SK-N-SH (cell line): ENCODE data around the gene CTCFL. TPM values are rescaled to one million over a fixed set of nuclear protein-coding genes. Genes with fewer than 3 reads are reported as not detected.

Source experiments
- CTCF ChIA-PET: fragments of 300-600, 350-600 bp; formaldehyde crosslinking; extraction: SDS; loops from one replicate; lab custom pipeline; 2021; lab: Yijun Ruan, JAX
- POLR2A ChIA-PET: fragments of 350-600 bp; sonication (Branson Sonifier 250); formaldehyde crosslinking; extraction: SDS; loops from one replicate; lab custom pipeline; 2020; ENCODE audit warnings: antibody characterized with exemption, inconsistent platforms; lab: Yijun Ruan, JAX
- DNase-seq: peaks from one replicate; pipeline ENCODE4 v3.0.0; 2012
- H2AFZ ChIP-seq: fragments of 200-600 bp; sonication (generic); 2 replicates; pipeline ENCODE4 v1.8.1; 2016; ENCODE audit warnings: antibody characterized with exemption, mild to moderate bottlenecking, low read depth
- H3F3A ChIP-seq: fragments of 200-600 bp; sonication (generic); replicated peaks from 2 replicates; pipeline ENCODE3; 2016; ENCODE audit warnings: antibody characterized with exemption, mild to moderate bottlenecking; ENCODE audit not compliant: insufficient read depth
- H3K27ac ChIP-seq, 2 experiments: fragments of 200-500 bp in 1 of 2; fragments of 200-600 bp in 1 of 2; sonication (Bioruptor generic) in 1 of 2; sonication (generic), shearing (Covaris generic) in 1 of 2; 2 replicates each; pipeline versions ENCODE4 v1.5.1 to v1.6.1; 2014 to 2016; ENCODE audit warnings: low read depth in 2 of 2, inconsistent platforms in 1 of 2, low read length in 1 of 2, mild to moderate bottlenecking in 1 of 2, mixed read lengths in 1 of 2
- H3K27me3 ChIP-seq: fragments of 200-600 bp; sonication (generic), shearing (Covaris generic); 2 replicates; pipeline ENCODE4 v1.6.1; 2016; ENCODE audit warnings: mixed run types; ENCODE audit not compliant: insufficient read depth
- H3K36me3 ChIP-seq, 2 experiments: fragments of 200-500 bp in 1 of 2; fragments of 200-600 bp in 1 of 2; sonication (Bioruptor generic) in 1 of 2; sonication (generic) in 1 of 2; replicated peaks in 1 of 2; 2 replicates each; pipeline versions ENCODE3 to v1.5.1; 2014 to 2016; ENCODE audit warnings: low read length in 1 of 2, mild to moderate bottlenecking in 1 of 2; ENCODE audit not compliant: insufficient read depth in 2 of 2, control insufficient read depth in 1 of 2
- H3K4me1 ChIP-seq, 2 experiments: fragments of 200-500 bp in 1 of 2; fragments of 200-600 bp in 1 of 2; sonication (Bioruptor generic) in 1 of 2; sonication (generic), shearing (Covaris generic) in 1 of 2; 2 replicates each; pipeline versions ENCODE4 v1.5.1 to v1.6.1; 2014 to 2016; ENCODE audit warnings: low read depth in 1 of 2, low read length in 1 of 2, mixed run types in 1 of 2; ENCODE audit not compliant: insufficient read depth in 2 of 2, control insufficient read depth in 1 of 2
- H3K4me2 ChIP-seq: fragments of 200-600 bp; sonication (generic), shearing (Covaris generic); 2 replicates; pipeline ENCODE4 v1.6.1; 2017; ENCODE audit warnings: mixed run types
- H3K4me3 ChIP-seq, 2 experiments: fragments of 200-500 bp in 1 of 2; fragments of 200-600 bp in 1 of 2; sonication (Bioruptor generic) in 1 of 2; sonication (generic), shearing (Covaris generic) in 1 of 2; 2 replicates each; pipeline versions ENCODE4 v1.5.1 to v1.8.1; 2014 to 2016; ENCODE audit warnings: low read depth in 2 of 2, inconsistent platforms in 1 of 2, low read length in 1 of 2, mild to moderate bottlenecking in 1 of 2, mixed read lengths in 1 of 2, moderate library complexity in 1 of 2
- H3K79me2 ChIP-seq: fragments of 200-600 bp; sonication (generic); 2 replicates; pipeline ENCODE4 v1.8.1; 2017; ENCODE audit warnings: mild to moderate bottlenecking; ENCODE audit not compliant: insufficient read depth
- H3K9ac ChIP-seq: fragments of 200-600 bp; sonication (generic); 2 replicates; pipeline ENCODE4 v1.6.1; 2017; ENCODE audit warnings: mixed run types
- H3K9me2 ChIP-seq: fragments of 200-600 bp; sonication (generic); 2 replicates; pipeline ENCODE4 v1.6.1; 2017; ENCODE audit warnings: mixed run types
- H3K9me3 ChIP-seq: fragments of 200-600 bp; sonication (generic); 2 replicates; pipeline ENCODE4 v1.6.1; 2017; ENCODE audit warnings: mixed run types, mild to moderate bottlenecking, moderate library complexity
- H4K20me1 ChIP-seq: fragments of 200-600 bp; sonication (generic); 2 replicates; pipeline ENCODE4 v1.6.1; 2017; ENCODE audit warnings: mild to moderate bottlenecking, mixed run types; ENCODE audit not compliant: insufficient read depth
- EZH2phosphoT487 ChIP-seq: fragments of 200-600 bp; sonication (generic); IDR thresholded peaks from 2 replicates; pipeline ENCODE4 v1.6.1; 2017; ENCODE audit warnings: low read depth, mixed run types, mild to moderate bottlenecking, antibody characterized with exemption, moderate library complexity, borderline replicate concordance
- FOXJ3 ChIP-seq: sonication (generic); formaldehyde crosslinking; IDR thresholded peaks from 2 replicates; pipeline ENCODE4 v1.5.1; 2020; ENCODE audit warnings: mild to moderate bottlenecking, missing genetic modification reagents
- JUND ChIP-seq: IDR thresholded peaks from 2 replicates; pipeline ENCODE4 v1.4.0; 2012
- NFIC ChIP-seq: IDR thresholded peaks from 2 replicates; pipeline ENCODE4 v1.4.0; 2012; ENCODE audit warnings: borderline replicate concordance
- NRF1 ChIP-seq: IDR thresholded peaks from 2 replicates; pipeline ENCODE4 v1.6.1; 2012; ENCODE audit warnings: low read depth, mild to moderate bottlenecking, low read length
- POLR2AphosphoS5 ChIP-seq: IDR thresholded peaks from 2 replicates; pipeline ENCODE4 v1.6.1; 2012; ENCODE audit warnings: low read depth, low read length
- RAD21 ChIP-seq: IDR thresholded peaks from 2 replicates; pipeline ENCODE4 v1.6.1; 2012; ENCODE audit warnings: mild to moderate bottlenecking, low read length
- RCOR1 ChIP-seq: fragments of 150-350 bp; IDR thresholded peaks from 2 replicates; pipeline ENCODE4 v1.6.1; 2017; ENCODE audit warnings: antibody characterized with exemption, low read length
- RFX5 ChIP-seq: IDR thresholded peaks from 2 replicates; pipeline ENCODE4 v1.6.1; 2012; ENCODE audit warnings: mild to moderate bottlenecking, improper control_type of control experiment, low read length
- RXRA ChIP-seq: IDR thresholded peaks from 2 replicates; pipeline ENCODE4 v1.4.0; 2012; ENCODE audit warnings: low read depth, mild to moderate bottlenecking, borderline replicate concordance
- SMC3 ChIP-seq: IDR thresholded peaks from 2 replicates; pipeline ENCODE4 v1.6.1; 2012; ENCODE audit warnings: low read depth, low read length, improper control_type of control experiment
- TAF1 ChIP-seq: IDR thresholded peaks from 2 replicates; pipeline ENCODE4 v1.6.1; 2012; ENCODE audit warnings: low read depth, mild to moderate bottlenecking, low read length, moderate library complexity, borderline replicate concordance
- TCF12 ChIP-seq: IDR thresholded peaks from 2 replicates; pipeline ENCODE4 v1.4.0; 2012
- TEAD4 ChIP-seq: IDR thresholded peaks from 2 replicates; pipeline ENCODE4 v1.4.0; 2012; ENCODE audit warnings: mild to moderate bottlenecking, borderline replicate concordance; ENCODE audit not compliant: insufficient read depth
- WGBS: methylation state at CpG from one replicate; pipeline ENCODE4 v1.1.6; 2017; ENCODE audit warnings: low lambda C conversion rate; 5-methylcytosine and 5-hydroxymethylcytosine counted together
- polyA plus RNA-seq, 3 experiments: library from polyadenylated mRNA; depleted of rRNA; stranded (reverse); fragments of >200 nt; gene quantifications; 2 replicates each; pipeline ENCODE4 v1.2.3, GENCODE V29; 2012
- TF ChIP-seq, protein P1 (sequence below): fragments of 150-350 bp; IDR thresholded peaks from 2 replicates; pipeline ENCODE4 v1.6.1; 2016; ENCODE audit warnings: mild to moderate bottlenecking, low read depth, low read length
- TF ChIP-seq, protein P2 (sequence below): IDR thresholded peaks from 2 replicates; pipeline ENCODE4 v1.4.0; 2012; ENCODE audit warnings: low read depth, borderline replicate concordance
- TF ChIP-seq, protein P3 (sequence below): fragments of 200-600 bp; sonication (generic); IDR thresholded peaks from 2 replicates; pipeline ENCODE4 v1.6.1; 2017; ENCODE audit warnings: antibody characterized with exemption, mild to moderate bottlenecking, moderate library complexity
- TF ChIP-seq, protein P4 (sequence below): fragments of 150-350 bp; IDR thresholded peaks from 2 replicates; pipeline ENCODE4 v1.6.1; 2017; ENCODE audit warnings: antibody characterized with exemption, low read length, low read depth, borderline replicate concordance

The CTCFL gene
- polyA plus RNA-seq, 1 of the 3 experiments (the other 2 are of a cell fraction): not detected

DNA sequence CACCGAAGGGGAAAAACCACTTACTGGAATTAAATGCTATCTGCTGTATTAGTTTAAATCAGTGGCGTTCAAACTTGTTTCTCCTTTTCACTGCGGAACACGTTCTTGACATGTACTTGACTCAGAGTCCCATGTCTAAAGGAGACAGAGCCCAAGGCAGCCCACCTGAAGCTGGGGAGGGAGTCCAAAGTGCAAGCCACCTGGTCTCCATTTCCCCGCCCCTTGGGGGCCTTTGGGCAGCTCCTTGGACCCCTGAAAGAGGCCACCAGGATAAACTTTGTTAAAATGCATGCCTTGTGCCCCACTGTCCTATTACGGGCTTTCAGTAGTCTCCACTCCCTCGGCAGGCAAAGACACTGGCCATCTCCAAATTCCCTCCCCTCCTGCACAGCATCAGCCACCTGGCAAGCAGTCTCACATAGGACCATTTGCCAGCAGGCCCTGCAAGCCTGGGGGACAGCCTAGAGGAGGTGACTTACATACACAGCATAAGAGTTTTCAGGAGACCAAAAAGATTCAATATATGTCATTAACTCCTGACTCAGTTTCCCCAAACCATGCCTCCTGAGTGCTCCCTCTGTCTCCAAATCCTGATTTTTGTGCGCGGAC is 42.6 kb upstream of the CTCFL start:
- TF ChIP-seq RAD21 (no peak), RFX5 (no peak), TAF1 (no peak), SMC3 (no peak), NRF1 (no peak), NFIC (no peak), RXRA (no peak), EZH2phosphoT487 (no peak), JUND (no peak), POLR2AphosphoS5 (no peak)
- TF ChIP-seq, protein P1, sequence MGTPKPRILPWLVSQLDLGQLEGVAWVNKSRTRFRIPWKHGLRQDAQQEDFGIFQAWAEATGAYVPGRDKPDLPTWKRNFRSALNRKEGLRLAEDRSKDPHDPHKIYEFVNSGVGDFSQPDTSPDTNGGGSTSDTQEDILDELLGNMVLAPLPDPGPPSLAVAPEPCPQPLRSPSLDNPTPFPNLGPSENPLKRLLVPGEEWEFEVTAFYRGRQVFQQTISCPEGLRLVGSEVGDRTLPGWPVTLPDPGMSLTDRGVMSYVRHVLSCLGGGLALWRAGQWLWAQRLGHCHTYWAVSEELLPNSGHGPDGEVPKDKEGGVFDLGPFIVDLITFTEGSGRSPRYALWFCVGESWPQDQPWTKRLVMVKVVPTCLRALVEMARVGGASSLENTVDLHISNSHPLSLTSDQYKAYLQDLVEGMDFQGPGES: no peak
- TF ChIP-seq, protein P2, sequence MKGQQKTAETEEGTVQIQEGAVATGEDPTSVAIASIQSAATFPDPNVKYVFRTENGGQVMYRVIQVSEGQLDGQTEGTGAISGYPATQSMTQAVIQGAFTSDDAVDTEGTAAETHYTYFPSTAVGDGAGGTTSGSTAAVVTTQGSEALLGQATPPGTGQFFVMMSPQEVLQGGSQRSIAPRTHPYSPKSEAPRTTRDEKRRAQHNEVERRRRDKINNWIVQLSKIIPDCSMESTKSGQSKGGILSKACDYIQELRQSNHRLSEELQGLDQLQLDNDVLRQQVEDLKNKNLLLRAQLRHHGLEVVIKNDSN: no peak
- TF ChIP-seq, protein P3, sequence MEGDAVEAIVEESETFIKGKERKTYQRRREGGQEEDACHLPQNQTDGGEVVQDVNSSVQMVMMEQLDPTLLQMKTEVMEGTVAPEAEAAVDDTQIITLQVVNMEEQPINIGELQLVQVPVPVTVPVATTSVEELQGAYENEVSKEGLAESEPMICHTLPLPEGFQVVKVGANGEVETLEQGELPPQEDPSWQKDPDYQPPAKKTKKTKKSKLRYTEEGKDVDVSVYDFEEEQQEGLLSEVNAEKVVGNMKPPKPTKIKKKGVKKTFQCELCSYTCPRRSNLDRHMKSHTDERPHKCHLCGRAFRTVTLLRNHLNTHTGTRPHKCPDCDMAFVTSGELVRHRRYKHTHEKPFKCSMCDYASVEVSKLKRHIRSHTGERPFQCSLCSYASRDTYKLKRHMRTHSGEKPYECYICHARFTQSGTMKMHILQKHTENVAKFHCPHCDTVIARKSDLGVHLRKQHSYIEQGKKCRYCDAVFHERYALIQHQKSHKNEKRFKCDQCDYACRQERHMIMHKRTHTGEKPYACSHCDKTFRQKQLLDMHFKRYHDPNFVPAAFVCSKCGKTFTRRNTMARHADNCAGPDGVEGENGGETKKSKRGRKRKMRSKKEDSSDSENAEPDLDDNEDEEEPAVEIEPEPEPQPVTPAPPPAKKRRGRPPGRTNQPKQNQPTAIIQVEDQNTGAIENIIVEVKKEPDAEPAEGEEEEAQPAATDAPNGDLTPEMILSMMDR: no peak
- Histone ChIP-seq H4K20me1 (no peaks in the 10 kb centered on the region), H3K27ac (no peak overlapping the region), H3K9ac (no peak overlapping the region), H3K4me2 (no peak overlapping the region), H3K9me2 (no peaks in the 10 kb centered on the region), H3K4me3 (no peak overlapping the region), H3K27me3 (peaks cover 17% of the 10 kb centered on the region), H3K79me2 (no peaks in the 10 kb centered on the region), H3K4me1 (no peaks in the 10 kb centered on the region), H3F3A (no peaks in the 10 kb centered on the region), H2AFZ (no peak overlapping the region), H3K36me3 (no peaks in the 10 kb centered on the region), H3K9me3 (no peaks in the 10 kb centered on the region)
- POLR2A ChIA-PET: no interaction called here
- DNase-seq: no peak
- 44% methylated on average over 9 of the region's 9 CpGs for WGBS
- CTCF ChIA-PET: interaction anchor here (1.6 to 3.9 kb wide), 3 partner anchors 15 to 69 kb away, joined by 4 to 15 read pairs (median 8); no protein-coding TSS in a partner anchor

DNA sequence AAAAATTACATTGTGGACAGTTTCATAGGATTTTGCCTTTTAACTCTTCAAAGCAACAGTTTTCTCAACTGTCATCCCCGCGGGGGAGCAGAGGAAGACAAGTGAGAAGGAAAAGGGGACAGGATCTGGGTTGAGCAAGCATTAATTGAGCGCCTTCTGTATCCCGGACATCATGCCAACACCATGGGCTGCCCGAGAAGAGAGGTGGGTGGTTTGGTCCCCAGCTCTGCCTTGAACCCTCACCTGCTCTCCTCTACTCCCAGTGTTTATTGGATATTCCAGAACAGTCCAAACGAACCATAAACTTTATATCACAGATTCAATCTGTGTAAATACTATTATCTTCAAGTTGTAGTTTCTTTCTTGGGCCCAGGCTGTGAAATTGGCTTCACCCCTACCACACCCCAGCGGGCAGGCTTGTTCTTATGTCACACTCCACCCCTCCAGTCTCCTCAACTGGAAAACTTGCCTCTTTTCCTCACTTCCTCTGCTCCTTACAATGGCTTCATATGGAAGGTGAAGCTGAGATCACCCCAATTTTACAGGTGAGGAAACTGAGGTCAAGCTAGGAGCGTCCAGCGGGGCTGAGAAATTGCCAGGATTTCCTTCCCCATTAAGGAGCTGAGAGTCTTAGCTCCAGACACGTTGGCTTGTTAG is 42.0 kb upstream of the CTCFL start:
- POLR2A ChIA-PET: no interaction called here
- no peaks in the 10 kb centered on the region for H3K79me2 ChIP-seq
- no peaks in the 10 kb centered on the region for H3K9me2 ChIP-seq
- H2AFZ ChIP-seq: no peak overlapping the region
- H3K27ac ChIP-seq: no peak overlapping the region
- CTCF ChIA-PET: interaction anchor here (1.1 to 3.9 kb wide), 4 partner anchors 16 to 68 kb away, joined by 3 to 15 read pairs (median 6); no protein-coding TSS in a partner anchor
- no peaks in the 10 kb centered on the region for H3F3A ChIP-seq
- no peaks in the 10 kb centered on the region for H3K36me3 ChIP-seq
- no peak overlapping the region for H3K4me3 ChIP-seq
- no peak overlapping the region for H3K4me2 ChIP-seq
- H4K20me1 ChIP-seq: no peaks in the 10 kb centered on the region
- peaks cover 18% of the 10 kb centered on the region for H3K27me3 ChIP-seq
- H3K4me1 ChIP-seq: no peaks in the 10 kb centered on the region
- WGBS: 41% methylated on average over 10 of the region's 10 CpGs
- DNase-seq: no peak
- no peaks in the 10 kb centered on the region for H3K9me3 ChIP-seq
- no peak overlapping the region for H3K9ac ChIP-seq
- TF ChIP-seq, protein P4, sequence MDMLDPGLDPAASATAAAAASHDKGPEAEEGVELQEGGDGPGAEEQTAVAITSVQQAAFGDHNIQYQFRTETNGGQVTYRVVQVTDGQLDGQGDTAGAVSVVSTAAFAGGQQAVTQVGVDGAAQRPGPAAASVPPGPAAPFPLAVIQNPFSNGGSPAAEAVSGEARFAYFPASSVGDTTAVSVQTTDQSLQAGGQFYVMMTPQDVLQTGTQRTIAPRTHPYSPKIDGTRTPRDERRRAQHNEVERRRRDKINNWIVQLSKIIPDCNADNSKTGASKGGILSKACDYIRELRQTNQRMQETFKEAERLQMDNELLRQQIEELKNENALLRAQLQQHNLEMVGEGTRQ: no peak
- no peak for TF ChIP-seq TAF1
- no peak for TF ChIP-seq TCF12
- TF ChIP-seq TEAD4: no peak
- no peak for TF ChIP-seq NRF1
- no peak for TF ChIP-seq SMC3
- no peak for TF ChIP-seq RCOR1
- no peak for TF ChIP-seq NFIC
- TF ChIP-seq, protein P2: no peak
- no peak for TF ChIP-seq FOXJ3 (CRISPR knock-in tag)
- TF ChIP-seq, protein P3: no peak
